Liver (tissue), 9 donors: ENCODE measurements around the gene PIN1. TPM values are rescaled to one million over a fixed set of nuclear protein-coding genes. Genes with fewer than 3 reads are reported as not detected.

Experiments used
- DNase-seq: peaks from one replicate; pipeline ENCODE4 v3.0.0-alpha.2; 2017; ENCODE audit warnings: low spot score
- H3K27ac ChIP-seq, 2 donors: one replicate each; pipeline ENCODE4 v1.7.0; 2013; ENCODE audit warnings: inconsistent platforms in 2 of 2, low read length in 2 of 2, control low read depth in 1 of 2, low read depth in 1 of 2, mild to moderate bottlenecking in 1 of 2
- H3K27me3 ChIP-seq, 4 donors: one replicate each; pipeline versions ENCODE4 v1.6.1 to v1.7.0; 2013; ENCODE audit warnings: low read length in 3 of 4, inconsistent platforms in 1 of 4, mild to moderate bottlenecking in 1 of 4, moderate library complexity in 1 of 4; ENCODE audit not compliant: control insufficient read depth in 4 of 4, insufficient read depth in 4 of 4
- H3K36me3 ChIP-seq, 4 donors: one replicate each; pipeline versions ENCODE4 v1.6.1 to v1.7.0; 2013; ENCODE audit warnings: low read length in 3 of 4, mild to moderate bottlenecking in 3 of 4, low read depth in 1 of 4, moderate library complexity in 1 of 4; ENCODE audit not compliant: control insufficient read depth in 4 of 4, insufficient read depth in 3 of 4
- H3K4me1 ChIP-seq, 4 donors: one replicate each; pipeline versions ENCODE4 v1.6.1 to v1.7.0; 2013; ENCODE audit warnings: low read length in 3 of 4, mild to moderate bottlenecking in 3 of 4, moderate library complexity in 1 of 4; ENCODE audit not compliant: control insufficient read depth in 4 of 4, insufficient read depth in 4 of 4
- H3K4me3 ChIP-seq, 3 donors: one replicate each; pipeline versions ENCODE4 v1.6.1 to v1.7.0; 2013; ENCODE audit warnings: low read length in 3 of 3, control low read depth in 1 of 3, low read depth in 1 of 3, mild to moderate bottlenecking in 1 of 3
- H3K9ac ChIP-seq, 2 donors: one replicate each; pipeline ENCODE4 v1.7.0; 2013; ENCODE audit warnings: low read length in 2 of 2, mild to moderate bottlenecking in 2 of 2, moderate library complexity in 2 of 2, control low read depth in 1 of 2, low read depth in 1 of 2
- H3K9me3 ChIP-seq, 4 donors: one replicate each; pipeline versions ENCODE4 v1.6.1 to v1.7.0; 2013; ENCODE audit warnings: low read length in 3 of 4; ENCODE audit not compliant: control insufficient read depth in 4 of 4
- ATF3 ChIP-seq: IDR thresholded peaks from 2 replicates; pipeline ENCODE4 v1.6.1; 2016; ENCODE audit warnings: antibody characterized with exemption
- CTCF ChIP-seq: fragments of 150-350 bp; IDR thresholded peaks from 2 replicates; pipeline ENCODE4 v1.5.1; 2017; ENCODE audit warnings: improper control_type of control experiment, low read depth, low read length; ENCODE audit not compliant: missing input control
- EGR1 ChIP-seq, 2 donors: IDR thresholded peaks; 2 replicates each; pipeline ENCODE4 v1.6.1; 2016 to 2018; ENCODE audit warnings: antibody characterized with exemption in 2 of 2, low read depth in 2 of 2
- FOXA1 ChIP-seq: IDR thresholded peaks from 2 replicates; pipeline ENCODE4 v1.6.1; 2016; ENCODE audit warnings: antibody characterized with exemption
- FOXA2 ChIP-seq: IDR thresholded peaks from 2 replicates; pipeline ENCODE4 v1.6.1; 2016; ENCODE audit warnings: antibody characterized with exemption
- GABPA ChIP-seq, 2 donors: IDR thresholded peaks in 1 of 2; conservative IDR thresholded peaks in 1 of 2; 2 replicates each; pipeline ENCODE4 v1.6.1; 2016; ENCODE audit warnings: antibody characterized with exemption in 2 of 2, mild to moderate bottlenecking in 1 of 2, moderate library complexity in 1 of 2
- HNF4A ChIP-seq, 2 donors: conservative IDR thresholded peaks; 2 replicates each; pipeline ENCODE4 v1.6.1; 2016; ENCODE audit warnings: antibody characterized with exemption in 2 of 2, mild to moderate bottlenecking in 2 of 2
- HNF4G ChIP-seq: IDR thresholded peaks from 2 replicates; pipeline ENCODE4 v1.6.1; 2016; ENCODE audit warnings: antibody characterized with exemption
- JUND ChIP-seq, 2 donors: IDR thresholded peaks; 2 replicates each; pipeline ENCODE4 v1.6.1; 2016; ENCODE audit warnings: antibody characterized with exemption in 2 of 2
- NR2F2 ChIP-seq: IDR thresholded peaks from 2 replicates; pipeline ENCODE4 v1.6.1; 2016; ENCODE audit warnings: antibody characterized with exemption
- RAD21 ChIP-seq, 2 donors: IDR thresholded peaks; 2 replicates each; pipeline ENCODE4 v1.6.1; 2016; ENCODE audit warnings: antibody characterized with exemption in 2 of 2, mild to moderate bottlenecking in 2 of 2
- REST ChIP-seq: IDR thresholded peaks from 2 replicates; pipeline ENCODE4 v1.6.1; 2016; ENCODE audit warnings: antibody characterized with exemption, mild to moderate bottlenecking
- RXRA ChIP-seq, 2 donors: IDR thresholded peaks; 2 replicates each; pipeline ENCODE4 v1.6.1; 2017 to 2018; ENCODE audit warnings: antibody characterized with exemption in 2 of 2, mild to moderate bottlenecking in 1 of 2
- SP1 ChIP-seq: IDR thresholded peaks from 2 replicates; pipeline ENCODE4 v1.6.1; 2018; ENCODE audit warnings: antibody characterized with exemption, mild to moderate bottlenecking
- TAF1 ChIP-seq: conservative IDR thresholded peaks from 2 replicates; pipeline ENCODE4 v1.6.1; 2016; ENCODE audit warnings: antibody characterized with exemption, mild to moderate bottlenecking
- YY1 ChIP-seq: IDR thresholded peaks from 2 replicates; pipeline ENCODE4 v1.6.1; 2016; ENCODE audit warnings: antibody characterized with exemption, mild to moderate bottlenecking
- WGBS: extraction: QIAGEN DNeasy Blood & Tissue Kit; methylation state at CpG from one replicate; pipeline ENCODE4 v1.1.7; 2013; 5-methylcytosine and 5-hydroxymethylcytosine counted together
- polyA plus RNA-seq, 2 donors: library from polyadenylated mRNA; stranded (reverse) in 1 of 2; unstranded in 1 of 2; fragments of 200-250 nt in 1 of 2; fragments of >200 nt in 1 of 2; fragmentation: Nextera tagmentation in 1 of 2; extraction: Ambion mirVana in 1 of 2; gene quantifications; one replicate each; pipeline versions ENCODE4 v1.2.1 to v1.2.3, GENCODE V29; 2013 to 2015
- total RNA-seq, 2 donors: library from RNA; depleted of rRNA; stranded (reverse); fragments of >200 nt; gene quantifications; one replicate each; pipeline ENCODE4 v1.2.3, GENCODE V29; 2014
- TF ChIP-seq, protein P1 (sequence below): IDR thresholded peaks from 2 replicates; pipeline ENCODE4 v1.6.1; 2016; ENCODE audit warnings: antibody characterized with exemption
- TF ChIP-seq, protein P2 (sequence below): IDR thresholded peaks from 2 replicates; pipeline ENCODE4 v1.6.1; 2016; ENCODE audit warnings: antibody characterized with exemption
- donor health status: healthy.
- donor health status: healthy.
- donor health status: healthy.
- donor health status: healthy.
- donor health status: healthy.

PIN1 gene
- total and polyA plus RNA-seq, 4 donors = 34.4 to 51.3 (median 39.9) TPM

DNA sequence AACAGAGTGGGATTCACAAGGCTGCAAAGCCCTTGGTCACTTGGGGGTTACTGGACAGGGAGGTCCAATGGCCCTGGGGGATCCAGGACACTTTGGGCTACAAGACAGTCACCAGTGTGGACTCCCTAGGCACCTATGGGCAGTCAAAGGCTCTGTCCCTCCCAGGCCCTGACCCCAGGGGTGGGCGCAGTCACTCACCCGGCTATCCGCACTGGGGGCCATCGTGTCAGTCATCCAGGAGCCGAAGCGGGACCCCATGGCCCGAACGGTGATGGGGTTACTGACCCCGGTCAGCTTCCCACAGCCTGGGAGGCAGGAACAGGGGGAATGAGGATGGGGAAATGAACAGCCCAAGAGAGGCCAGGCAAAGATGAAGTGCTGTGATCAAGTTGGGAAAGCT is 21.5 kb downstream of the PIN1 start:
- 97% methylated on average over 9 of the region's 9 CpGs for WGBS
- Histone ChIP-seq H3K4me1 (peaks cover 0 to 7% (median 3%) of the 10 kb centered on the region in 4 donors), H3K27ac (no peak overlapping the region), H3K4me3 (no peak overlapping the region), H3K9me3 (no peaks in the 10 kb centered on the region), H3K27me3 (no peaks in the 10 kb centered on the region), H3K9ac (no peak overlapping the region), H3K36me3 (peaks cover 0 to 3% (median 1%) of the 10 kb centered on the region in 4 donors)
- no peak for DNase-seq
- TF ChIP-seq YY1 (no peak), SP1 (no peak)
- TF ChIP-seq, protein P1, sequence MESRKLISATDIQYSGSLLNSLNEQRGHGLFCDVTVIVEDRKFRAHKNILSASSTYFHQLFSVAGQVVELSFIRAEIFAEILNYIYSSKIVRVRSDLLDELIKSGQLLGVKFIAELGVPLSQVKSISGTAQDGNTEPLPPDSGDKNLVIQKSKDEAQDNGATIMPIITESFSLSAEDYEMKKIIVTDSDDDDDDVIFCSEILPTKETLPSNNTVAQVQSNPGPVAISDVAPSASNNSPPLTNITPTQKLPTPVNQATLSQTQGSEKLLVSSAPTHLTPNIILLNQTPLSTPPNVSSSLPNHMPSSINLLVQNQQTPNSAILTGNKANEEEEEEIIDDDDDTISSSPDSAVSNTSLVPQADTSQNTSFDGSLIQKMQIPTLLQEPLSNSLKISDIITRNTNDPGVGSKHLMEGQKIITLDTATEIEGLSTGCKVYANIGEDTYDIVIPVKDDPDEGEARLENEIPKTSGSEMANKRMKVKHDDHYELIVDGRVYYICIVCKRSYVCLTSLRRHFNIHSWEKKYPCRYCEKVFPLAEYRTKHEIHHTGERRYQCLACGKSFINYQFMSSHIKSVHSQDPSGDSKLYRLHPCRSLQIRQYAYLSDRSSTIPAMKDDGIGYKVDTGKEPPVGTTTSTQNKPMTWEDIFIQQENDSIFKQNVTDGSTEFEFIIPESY = no peak

DNA sequence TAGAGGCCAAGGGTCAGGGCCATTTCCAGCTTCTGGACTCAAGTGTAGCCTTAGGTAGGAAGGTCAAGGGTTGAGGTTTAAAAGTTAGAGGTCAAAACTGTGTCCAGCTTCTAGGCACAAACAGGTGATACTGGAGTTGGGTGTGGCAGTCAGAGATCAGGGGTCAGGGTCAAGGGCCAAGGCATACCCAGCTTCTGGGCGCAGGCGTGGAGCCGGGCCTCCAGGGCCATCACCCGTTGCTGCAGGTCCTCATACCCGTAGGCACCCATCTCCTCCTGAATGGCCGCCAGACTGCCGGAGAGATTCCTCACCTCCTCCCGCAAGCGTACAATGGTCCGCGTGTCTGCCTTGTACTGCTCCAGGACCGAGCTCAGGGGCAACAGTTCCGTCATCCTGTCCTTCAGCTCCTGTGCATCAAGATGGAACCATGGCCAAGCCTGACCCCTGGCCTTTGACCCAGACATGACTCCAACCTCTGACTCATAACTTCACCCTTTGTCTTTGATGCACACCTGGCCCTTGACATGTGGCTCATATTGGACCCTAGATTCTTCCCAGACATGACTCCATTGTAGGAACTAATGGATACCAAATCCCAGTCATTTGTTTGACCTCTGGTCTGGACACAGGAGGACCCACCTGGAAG is 22.1 kb downstream of the PIN1 start:
- TF ChIP-seq TAF1 (no peak), RXRA (IDR thresholded peaks at IDR 0.05) (no peak), JUND (IDR thresholded peaks at IDR 0.05) (no peak), FOXA2 (no peak), SP1 (no peak), GABPA (IDR thresholded peaks at IDR 0.05 in 1 of 2, conservative IDR thresholded peaks at IDR 0.05 in 1 of 2) (no peak), FOXA1 (no peak), NR2F2 (no peak), HNF4G (no peak), RAD21 (IDR thresholded peaks at IDR 0.05) (no peak), YY1 (no peak), ATF3 (no peak), REST (no peak), HNF4A (conservative IDR thresholded peaks at IDR 0.05) (no peak), CTCF (no peak), EGR1 (IDR thresholded peaks at IDR 0.05; ENCODE audit: low read depth in 2 of 2) (no peak)
- TF ChIP-seq, protein P2, sequence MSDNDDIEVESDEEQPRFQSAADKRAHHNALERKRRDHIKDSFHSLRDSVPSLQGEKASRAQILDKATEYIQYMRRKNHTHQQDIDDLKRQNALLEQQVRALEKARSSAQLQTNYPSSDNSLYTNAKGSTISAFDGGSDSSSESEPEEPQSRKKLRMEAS = no peak
- TF ChIP-seq, protein P1 = no peak
- Histone ChIP-seq H3K9ac (no peak overlapping the region), H3K4me3 (no peak overlapping the region), H3K27me3 (no peaks in the 10 kb centered on the region), H3K36me3 (peaks cover 0 to 3% (median 1%) of the 10 kb centered on the region in 4 donors), H3K4me1 (peaks cover 0 to 7% (median 3%) of the 10 kb centered on the region in 4 donors), H3K27ac (no peak overlapping the region), H3K9me3 (no peaks in the 10 kb centered on the region)
- 97% methylated on average over 13 of the region's 13 CpGs for WGBS
- DNase-seq = no peak
